GM12873 (cell line): ENCODE data around the gene MPHOSPH8.

Experiments used
- CTCF ChIP-seq: IDR thresholded peaks from 2 replicates; pipeline ENCODE4 v1.5.1; 2012; ENCODE audit warnings: low read depth, mild to moderate bottlenecking, moderate library complexity, low read length, control low read depth; ENCODE audit not compliant: insufficient read depth; ENCODE audit errors: missing control alignments

MPHOSPH8 gene

GRCh38 chr13:19596086-19596485 lies 37.4 kb upstream of the MPHOSPH8 start:
- TF ChIP-seq CTCF: no peak

GRCh38 chr13:19596960-19597361 lies 36.5 kb upstream of the MPHOSPH8 start:
- no peak for TF ChIP-seq CTCF

- no peak for TF ChIP-seq CTCF
Measured at GRCh38 chr13:19597523-19597922, 35.9 kb upstream of the MPHOSPH8 start.

GRCh38 chr13:19601749-19602725 lies 31.4 kb upstream of the MPHOSPH8 start:
- peak; percentile 47 for TF ChIP-seq CTCF

- TF ChIP-seq CTCF: no peak
Measured at GRCh38 chr13:19604306-19604705, 29.2 kb upstream of the MPHOSPH8 start.

GRCh38 chr13:19605161-19605955 lies 28.1 kb upstream of the MPHOSPH8 start:
- TF ChIP-seq CTCF: no peak

GRCh38 chr13:19606152-19606551 lies 27.3 kb upstream of the MPHOSPH8 start:
- no peak for TF ChIP-seq CTCF
